GM18867 (cell line): Measurements from ENCODE around the gene ZDHHC8.

ENCODE experiments used
- ATAC-seq: cut with Tn5 transposase; IDR thresholded peaks from one replicate; pipeline ENCODE4 v1.9.1; 2021; ENCODE audit warnings: mild to moderate bottlenecking, moderate library complexity; ENCODE audit not compliant: unreplicated experiment

ZDHHC8 gene

DNA sequence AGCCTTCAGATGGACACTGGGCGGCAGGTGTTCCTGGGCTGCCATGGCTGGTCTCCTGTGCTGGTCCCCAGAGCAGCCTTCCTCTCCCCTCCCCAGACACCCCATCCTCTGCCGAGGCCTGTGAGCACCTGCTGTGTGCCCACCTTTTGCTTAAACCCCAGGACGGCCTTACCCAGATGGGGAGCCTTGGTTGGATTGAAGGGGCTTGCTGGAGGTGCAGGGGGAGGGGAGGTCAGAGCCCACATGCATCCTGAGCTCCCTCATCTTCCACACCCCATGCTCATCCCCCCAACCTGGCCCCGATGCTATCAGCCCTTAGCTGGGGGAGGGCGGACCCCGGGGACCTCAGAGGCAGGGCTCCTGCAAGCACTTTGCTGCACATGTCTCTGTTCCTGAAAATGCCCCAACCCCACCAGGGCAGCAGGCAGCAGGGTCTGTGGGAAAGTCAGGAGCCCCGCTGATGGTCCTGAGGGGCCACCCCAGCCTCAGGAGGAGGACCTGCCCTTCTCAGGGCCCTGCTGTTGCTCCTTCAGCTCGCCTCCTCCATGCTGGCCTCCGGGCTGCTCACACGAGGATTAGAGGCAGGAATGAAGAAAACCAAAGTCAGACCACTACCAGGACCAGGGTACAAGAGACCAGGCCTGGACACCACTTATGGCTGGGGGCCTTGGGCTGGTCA, 60.8 kb downstream of the ZDHHC8 start:
- ATAC-seq = no peak

DNA sequence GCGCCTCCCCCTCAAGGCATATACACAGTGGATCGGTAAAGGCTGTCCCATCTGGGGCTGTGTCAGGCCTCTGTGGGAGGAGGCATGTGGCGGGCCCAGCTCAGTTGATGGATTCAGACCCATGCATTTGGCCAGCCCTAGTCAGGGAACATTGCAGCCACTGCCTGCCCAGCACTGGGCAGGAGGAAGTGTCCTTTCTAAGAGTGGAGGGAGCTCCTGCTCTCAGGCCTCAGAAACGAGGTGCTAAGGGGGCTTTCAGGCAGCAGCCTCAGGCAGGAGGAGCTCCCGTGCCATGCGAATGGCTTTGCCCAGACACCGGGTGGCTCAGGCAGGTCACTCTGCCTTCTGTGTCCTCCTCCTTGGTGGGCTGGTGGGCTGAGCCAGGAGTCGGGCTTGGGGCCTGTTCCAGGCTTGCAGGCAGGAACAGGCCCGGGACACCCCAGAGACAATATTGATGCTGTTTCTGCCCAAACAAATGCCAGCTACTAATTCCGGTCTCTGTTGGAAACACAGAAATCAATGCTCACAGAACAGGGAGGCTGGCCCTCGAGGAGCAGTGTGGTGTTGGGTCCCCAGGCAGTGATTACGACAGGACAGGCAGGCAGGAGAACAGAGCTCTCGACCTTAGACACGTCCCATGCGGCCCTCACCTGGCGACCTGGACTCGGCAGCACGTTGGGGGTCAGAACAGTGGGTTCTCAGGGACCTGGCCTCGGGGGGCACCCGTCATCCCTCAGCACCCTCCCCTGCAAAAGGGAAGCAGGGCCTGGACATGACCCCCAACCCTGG, 61.6 kb downstream of the ZDHHC8 start:
- no peak for ATAC-seq

DNA sequence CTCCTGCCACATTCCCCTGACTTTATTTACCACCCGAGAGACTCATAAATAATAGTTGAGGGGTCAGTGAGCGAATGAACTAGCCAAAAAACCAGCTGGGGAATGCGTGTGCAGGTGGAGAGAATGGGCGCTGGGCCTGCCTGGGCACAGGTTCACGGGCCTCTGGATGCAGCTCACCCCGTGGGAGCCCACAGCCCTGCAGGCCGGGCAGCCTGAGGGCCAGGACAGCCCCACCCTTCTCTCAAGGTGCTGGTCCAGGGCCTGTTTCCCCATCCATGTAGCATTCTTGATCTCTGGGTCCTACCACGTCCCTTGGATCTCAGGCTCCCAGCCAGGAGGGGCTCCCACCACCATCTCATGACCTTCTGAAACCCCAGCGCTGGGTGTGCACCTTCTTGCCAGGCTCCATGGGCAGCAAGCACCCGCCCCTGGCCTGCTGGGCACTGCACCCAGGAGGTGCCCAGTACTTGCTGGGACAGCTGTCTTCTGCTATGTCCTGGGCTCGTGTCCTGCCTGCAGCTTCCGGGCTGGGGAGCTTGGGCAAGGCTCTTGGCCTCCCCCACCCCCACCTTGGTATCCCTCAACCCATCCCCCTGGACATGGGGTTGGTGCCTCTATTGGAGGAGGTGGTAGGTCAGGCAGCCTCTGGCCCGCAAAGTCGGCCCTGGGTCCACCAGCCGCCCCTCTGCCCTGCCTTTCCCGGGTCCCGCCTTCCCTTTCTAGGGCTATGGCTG, 62.3 kb downstream of the ZDHHC8 start:
- no peak for ATAC-seq

GRCh38 chr22:20194681-20195593, 63.3 kb downstream of the ZDHHC8 start:
- ATAC-seq = no peak

- no peak for ATAC-seq
These were observed 64.7 kb downstream of the ZDHHC8 start for GRCh38 chr22:20196094-20196842.
